ENCODE measurements around the gene SLC22A3.

SLC22A3 gene

DNA sequence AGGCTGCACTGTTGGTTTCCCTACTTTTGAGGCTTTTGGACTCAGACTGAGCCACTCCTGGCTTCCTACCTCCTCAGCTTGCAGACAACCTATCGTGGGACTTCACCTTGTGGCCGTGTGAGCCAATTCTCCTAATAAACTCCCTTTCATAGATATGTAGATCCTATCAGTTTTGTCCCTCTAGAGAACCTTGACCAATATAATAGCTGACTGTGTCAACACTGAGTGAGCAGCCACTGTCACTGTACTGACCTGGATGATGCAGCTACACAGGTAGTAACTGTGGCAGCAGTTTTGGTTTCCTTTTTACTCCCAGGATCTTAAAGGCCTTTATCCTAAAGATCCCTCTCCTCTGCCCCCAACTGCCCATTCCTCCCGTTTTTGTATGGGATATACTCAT, 70.2 kb downstream of the SLC22A3 start:
- peak overlapping the region; percentile 63 for H3K27ac ChIP-seq
- TF ChIP-seq, protein P1, sequence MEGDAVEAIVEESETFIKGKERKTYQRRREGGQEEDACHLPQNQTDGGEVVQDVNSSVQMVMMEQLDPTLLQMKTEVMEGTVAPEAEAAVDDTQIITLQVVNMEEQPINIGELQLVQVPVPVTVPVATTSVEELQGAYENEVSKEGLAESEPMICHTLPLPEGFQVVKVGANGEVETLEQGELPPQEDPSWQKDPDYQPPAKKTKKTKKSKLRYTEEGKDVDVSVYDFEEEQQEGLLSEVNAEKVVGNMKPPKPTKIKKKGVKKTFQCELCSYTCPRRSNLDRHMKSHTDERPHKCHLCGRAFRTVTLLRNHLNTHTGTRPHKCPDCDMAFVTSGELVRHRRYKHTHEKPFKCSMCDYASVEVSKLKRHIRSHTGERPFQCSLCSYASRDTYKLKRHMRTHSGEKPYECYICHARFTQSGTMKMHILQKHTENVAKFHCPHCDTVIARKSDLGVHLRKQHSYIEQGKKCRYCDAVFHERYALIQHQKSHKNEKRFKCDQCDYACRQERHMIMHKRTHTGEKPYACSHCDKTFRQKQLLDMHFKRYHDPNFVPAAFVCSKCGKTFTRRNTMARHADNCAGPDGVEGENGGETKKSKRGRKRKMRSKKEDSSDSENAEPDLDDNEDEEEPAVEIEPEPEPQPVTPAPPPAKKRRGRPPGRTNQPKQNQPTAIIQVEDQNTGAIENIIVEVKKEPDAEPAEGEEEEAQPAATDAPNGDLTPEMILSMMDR (conservative IDR thresholded peaks at IDR 0.05): 0 out of 2 replicates have a peak, but pooled peaks have one; percentile 11

DNA sequence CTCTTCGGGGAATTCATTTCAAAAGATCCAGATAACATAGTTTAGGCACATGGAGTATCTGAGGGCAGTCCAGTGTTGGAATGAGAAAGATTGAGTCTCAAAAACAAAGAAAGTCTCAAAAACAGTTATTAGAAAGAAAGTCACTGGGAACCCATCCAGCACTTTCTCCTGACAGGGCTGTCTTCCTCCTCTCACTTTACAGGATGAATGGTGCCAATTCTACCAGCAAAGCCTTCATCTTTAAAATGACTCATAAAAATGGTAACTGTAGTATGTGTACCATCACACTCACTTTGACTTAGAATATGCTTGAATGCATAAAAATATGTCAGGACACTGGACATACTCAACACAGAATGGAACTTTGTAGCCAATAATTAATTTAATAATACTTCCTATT, 71.3 kb downstream of the SLC22A3 start:
- TF ChIP-seq, protein P1 (conservative IDR thresholded peaks at IDR 0.05): no peak
- peak overlapping the region; percentile 63 for H3K27ac ChIP-seq

DNA sequence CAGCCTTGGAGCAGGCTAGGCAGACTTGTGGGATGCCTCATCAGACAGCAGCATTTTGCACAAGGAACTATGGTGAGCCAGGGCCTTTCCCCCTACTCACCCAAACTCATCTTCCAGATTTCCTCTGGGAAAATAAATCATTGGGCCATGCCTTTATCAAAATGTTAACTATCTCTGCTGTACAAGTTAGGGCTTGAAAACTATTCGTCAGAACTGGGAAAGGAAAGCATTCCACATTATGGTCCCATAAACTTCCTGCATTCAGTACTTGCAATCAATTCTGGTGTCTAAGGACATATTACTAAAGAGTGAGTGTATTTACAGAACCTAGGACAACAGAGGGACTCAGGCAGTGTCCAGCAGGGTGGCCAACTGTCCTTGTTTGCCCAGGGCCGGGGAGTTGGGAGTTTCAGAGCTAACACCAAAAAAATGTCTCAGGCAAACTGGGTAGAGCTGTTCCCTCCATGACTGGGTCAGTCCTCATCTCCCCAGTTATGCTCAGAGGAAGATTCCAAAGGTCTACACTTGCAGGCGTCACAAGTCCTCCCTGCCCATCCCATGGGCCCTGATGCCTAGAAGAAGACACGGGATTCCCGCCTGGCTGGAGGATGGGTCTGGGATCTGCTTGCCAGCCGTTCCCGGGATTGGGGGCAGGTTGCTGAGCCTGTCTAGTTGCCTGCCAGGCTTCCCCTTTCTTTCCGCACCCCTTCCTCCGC, 72.2 kb downstream of the SLC22A3 start:
- TF ChIP-seq, protein P1 (conservative IDR thresholded peaks at IDR 0.05): no peak
- H3K27ac ChIP-seq: no peak overlapping the region

DNA sequence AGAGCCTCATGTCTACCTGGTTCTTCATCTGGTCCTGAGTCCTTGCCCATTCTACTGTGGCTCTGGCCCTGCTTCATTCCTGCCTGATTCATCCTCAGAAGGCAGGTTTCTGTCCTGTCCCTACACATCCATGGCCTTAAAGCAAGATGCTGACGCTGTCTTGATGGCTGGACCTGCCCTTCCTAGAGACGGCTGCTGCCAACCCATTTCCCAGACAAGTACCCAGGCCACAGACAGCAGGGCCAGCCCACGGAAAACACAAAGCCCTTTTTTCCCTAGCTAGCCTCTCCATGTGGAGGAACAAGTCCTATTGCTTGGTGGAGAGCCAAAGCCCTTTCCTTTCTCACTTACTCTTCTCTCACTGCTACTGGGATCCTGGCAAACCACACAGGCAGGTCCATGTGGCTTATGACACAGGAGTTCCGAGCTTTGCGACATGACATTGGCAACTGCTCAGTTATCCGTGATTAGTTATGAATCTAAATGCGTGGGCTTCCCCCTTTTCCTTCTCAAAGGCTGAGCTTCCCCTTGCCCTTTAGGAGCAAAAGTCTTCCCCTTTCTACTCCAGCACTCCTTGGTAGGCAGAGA, 72.9 kb downstream of the SLC22A3 start:
- no peak overlapping the region for H3K27ac ChIP-seq
- TF ChIP-seq, protein P1 (conservative IDR thresholded peaks at IDR 0.05): no peak

DNA sequence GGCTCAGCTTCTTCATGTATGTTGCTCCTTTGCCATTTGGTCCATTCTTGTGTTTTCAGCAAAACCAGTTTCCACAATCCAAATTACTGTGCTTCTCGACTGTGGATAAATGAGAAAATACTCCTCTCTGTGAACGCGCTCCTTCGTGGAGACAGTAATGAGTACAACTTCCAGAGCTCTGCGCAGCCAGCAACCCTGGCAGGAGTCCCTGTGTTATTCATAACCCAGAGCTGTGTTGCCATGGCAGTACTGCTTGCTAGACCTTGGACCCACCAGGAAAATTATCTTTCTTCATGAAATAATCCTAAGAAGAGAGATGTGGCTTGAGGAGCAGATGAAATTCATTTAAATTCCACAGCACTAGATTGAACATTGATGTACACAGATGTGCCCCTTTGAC, 73.7 kb downstream of the SLC22A3 start:
- TF ChIP-seq, protein P1 (conservative IDR thresholded peaks at IDR 0.05): no peak
- H3K27ac ChIP-seq: no peak overlapping the region

DNA sequence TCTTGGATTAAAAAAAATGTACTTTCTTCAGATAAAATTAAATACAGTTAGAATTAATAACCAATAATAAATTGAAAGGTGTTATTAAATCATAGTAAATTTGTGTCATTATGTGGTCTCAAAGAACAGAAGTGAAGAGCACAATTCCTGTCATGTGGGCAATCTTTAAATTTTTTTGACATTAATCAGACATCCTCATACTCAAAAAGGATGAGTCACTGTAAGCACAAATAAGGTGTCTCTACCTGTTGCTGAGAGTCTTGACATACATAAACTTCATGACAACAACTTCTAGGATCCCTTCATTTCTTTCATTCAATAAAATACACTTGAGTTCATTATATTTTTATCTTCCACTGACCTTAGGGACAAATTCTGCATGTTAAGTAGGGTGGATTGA, 76.1 kb downstream of the SLC22A3 start:
- H3K27ac ChIP-seq: no peak overlapping the region
- TF ChIP-seq, protein P1 (conservative IDR thresholded peaks at IDR 0.05): no peak

DNA sequence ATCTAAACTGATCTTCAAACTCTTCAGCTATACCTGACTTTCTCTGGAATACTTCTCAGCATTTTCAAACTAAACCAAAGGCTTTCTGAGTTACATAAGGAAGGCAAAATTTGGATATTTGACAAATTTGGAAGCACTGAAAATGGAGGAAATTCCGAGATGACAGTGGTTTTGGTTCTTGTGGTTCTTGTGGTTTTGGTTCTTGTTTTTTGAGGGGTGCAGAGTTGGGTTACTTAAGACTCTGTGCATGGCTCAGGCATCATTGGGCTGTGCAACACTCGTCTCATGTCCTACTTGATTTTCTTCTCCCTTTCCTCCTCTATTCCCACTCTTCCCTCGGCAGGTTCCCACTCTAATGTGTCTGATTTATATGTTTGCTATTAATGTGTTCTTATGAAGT, 78.0 kb downstream of the SLC22A3 start:
- TF ChIP-seq, protein P1 (conservative IDR thresholded peaks at IDR 0.05): no peak

More for the DNA sequence above, 78.0 kb downstream of the SLC22A3 start:
- H3K27ac ChIP-seq: no peak overlapping the region

Data from VCaP (cell line).